H1 (cell line): Measurements from ENCODE around the gene PLAC1. TPM values are rescaled to one million over a fixed set of nuclear protein-coding genes. Genes with fewer than 3 reads are reported as not detected.

Experiments
- polyA plus RNA-seq, 7 experiments: library from polyadenylated mRNA; depleted of rRNA in 3 of 7; stranded (reverse) in 5 of 7; unstranded in 2 of 7; fragments of >200 nt in 5 of 7; fragments of 200-250 nt in 2 of 7; gene quantifications; 1 replicate in 5 of 7; 2 replicates in 1 of 7; 4 replicates in 1 of 7; pipeline versions ENCODE4 v1.2.1 to v1.2.3, GENCODE V29; 2011 to 2013; ENCODE audit warnings: missing spikeins in 2 of 7, mixed read lengths in 2 of 7
- total RNA-seq: library from RNA; stranded (reverse); fragmentation: NEBNext Ultra II Directional; extraction: Animal tissue kit (Norgen Biotek cat#: 25700); gene quantifications from 2 replicates; pipeline ENCODE4 v1.2.1, GENCODE V29; 2021
- TF ChIP-seq, protein P1 (sequence below): fragments of 300-600 bp; sonication (generic); IDR thresholded peaks from 2 replicates; pipeline ENCODE4 v1.7.1; 2012; ENCODE audit warnings: low read length, moderate library complexity, mild to moderate bottlenecking, inconsistent platforms; ENCODE audit not compliant: insufficient replicate concordance

Gene PLAC1
- total and polyA plus RNA-seq, 2 of the 8 experiments (the other 6 are each of a cell fraction or from before 2014, with no cell fraction given) = 1.8 TPM; not detected in 1

DNA sequence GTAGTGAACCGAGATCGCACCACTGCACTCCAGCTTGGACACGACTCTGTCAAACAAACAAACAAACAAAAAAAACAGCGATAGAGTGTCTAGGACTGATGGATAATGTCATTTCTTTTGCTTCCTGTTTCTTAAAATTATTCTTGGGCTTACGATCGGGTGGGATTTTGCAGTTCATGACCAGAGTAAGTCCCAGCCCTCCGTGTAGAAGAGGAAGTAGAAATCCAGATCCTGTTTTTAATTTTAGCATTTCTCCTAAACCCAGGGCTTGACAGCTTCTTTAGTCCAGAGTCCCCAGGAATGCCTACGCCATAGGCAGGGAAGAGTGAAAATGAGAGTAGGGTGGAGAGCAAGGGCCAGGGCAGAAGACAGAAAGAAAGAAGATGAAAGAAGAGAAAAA, 104.0 kb downstream of the PLAC1 start (continued):
- TF ChIP-seq, protein P1, sequence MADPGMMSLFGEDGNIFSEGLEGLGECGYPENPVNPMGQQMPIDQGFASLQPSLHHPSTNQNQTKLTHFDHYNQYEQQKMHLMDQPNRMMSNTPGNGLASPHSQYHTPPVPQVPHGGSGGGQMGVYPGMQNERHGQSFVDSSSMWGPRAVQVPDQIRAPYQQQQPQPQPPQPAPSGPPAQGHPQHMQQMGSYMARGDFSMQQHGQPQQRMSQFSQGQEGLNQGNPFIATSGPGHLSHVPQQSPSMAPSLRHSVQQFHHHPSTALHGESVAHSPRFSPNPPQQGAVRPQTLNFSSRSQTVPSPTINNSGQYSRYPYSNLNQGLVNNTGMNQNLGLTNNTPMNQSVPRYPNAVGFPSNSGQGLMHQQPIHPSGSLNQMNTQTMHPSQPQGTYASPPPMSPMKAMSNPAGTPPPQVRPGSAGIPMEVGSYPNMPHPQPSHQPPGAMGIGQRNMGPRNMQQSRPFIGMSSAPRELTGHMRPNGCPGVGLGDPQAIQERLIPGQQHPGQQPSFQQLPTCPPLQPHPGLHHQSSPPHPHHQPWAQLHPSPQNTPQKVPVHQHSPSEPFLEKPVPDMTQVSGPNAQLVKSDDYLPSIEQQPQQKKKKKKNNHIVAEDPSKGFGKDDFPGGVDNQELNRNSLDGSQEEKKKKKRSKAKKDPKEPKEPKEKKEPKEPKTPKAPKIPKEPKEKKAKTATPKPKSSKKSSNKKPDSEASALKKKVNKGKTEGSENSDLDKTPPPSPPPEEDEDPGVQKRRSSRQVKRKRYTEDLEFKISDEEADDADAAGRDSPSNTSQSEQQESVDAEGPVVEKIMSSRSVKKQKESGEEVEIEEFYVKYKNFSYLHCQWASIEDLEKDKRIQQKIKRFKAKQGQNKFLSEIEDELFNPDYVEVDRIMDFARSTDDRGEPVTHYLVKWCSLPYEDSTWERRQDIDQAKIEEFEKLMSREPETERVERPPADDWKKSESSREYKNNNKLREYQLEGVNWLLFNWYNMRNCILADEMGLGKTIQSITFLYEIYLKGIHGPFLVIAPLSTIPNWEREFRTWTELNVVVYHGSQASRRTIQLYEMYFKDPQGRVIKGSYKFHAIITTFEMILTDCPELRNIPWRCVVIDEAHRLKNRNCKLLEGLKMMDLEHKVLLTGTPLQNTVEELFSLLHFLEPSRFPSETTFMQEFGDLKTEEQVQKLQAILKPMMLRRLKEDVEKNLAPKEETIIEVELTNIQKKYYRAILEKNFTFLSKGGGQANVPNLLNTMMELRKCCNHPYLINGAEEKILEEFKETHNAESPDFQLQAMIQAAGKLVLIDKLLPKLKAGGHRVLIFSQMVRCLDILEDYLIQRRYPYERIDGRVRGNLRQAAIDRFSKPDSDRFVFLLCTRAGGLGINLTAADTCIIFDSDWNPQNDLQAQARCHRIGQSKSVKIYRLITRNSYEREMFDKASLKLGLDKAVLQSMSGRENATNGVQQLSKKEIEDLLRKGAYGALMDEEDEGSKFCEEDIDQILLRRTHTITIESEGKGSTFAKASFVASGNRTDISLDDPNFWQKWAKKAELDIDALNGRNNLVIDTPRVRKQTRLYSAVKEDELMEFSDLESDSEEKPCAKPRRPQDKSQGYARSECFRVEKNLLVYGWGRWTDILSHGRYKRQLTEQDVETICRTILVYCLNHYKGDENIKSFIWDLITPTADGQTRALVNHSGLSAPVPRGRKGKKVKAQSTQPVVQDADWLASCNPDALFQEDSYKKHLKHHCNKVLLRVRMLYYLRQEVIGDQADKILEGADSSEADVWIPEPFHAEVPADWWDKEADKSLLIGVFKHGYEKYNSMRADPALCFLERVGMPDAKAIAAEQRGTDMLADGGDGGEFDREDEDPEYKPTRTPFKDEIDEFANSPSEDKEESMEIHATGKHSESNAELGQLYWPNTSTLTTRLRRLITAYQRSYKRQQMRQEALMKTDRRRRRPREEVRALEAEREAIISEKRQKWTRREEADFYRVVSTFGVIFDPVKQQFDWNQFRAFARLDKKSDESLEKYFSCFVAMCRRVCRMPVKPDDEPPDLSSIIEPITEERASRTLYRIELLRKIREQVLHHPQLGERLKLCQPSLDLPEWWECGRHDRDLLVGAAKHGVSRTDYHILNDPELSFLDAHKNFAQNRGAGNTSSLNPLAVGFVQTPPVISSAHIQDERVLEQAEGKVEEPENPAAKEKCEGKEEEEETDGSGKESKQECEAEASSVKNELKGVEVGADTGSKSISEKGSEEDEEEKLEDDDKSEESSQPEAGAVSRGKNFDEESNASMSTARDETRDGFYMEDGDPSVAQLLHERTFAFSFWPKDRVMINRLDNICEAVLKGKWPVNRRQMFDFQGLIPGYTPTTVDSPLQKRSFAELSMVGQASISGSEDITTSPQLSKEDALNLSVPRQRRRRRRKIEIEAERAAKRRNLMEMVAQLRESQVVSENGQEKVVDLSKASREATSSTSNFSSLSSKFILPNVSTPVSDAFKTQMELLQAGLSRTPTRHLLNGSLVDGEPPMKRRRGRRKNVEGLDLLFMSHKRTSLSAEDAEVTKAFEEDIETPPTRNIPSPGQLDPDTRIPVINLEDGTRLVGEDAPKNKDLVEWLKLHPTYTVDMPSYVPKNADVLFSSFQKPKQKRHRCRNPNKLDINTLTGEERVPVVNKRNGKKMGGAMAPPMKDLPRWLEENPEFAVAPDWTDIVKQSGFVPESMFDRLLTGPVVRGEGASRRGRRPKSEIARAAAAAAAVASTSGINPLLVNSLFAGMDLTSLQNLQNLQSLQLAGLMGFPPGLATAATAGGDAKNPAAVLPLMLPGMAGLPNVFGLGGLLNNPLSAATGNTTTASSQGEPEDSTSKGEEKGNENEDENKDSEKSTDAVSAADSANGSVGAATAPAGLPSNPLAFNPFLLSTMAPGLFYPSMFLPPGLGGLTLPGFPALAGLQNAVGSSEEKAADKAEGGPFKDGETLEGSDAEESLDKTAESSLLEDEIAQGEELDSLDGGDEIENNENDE = no peak
